ENCODE data around the gene ANKRD26.

ANKRD26 gene

DNA sequence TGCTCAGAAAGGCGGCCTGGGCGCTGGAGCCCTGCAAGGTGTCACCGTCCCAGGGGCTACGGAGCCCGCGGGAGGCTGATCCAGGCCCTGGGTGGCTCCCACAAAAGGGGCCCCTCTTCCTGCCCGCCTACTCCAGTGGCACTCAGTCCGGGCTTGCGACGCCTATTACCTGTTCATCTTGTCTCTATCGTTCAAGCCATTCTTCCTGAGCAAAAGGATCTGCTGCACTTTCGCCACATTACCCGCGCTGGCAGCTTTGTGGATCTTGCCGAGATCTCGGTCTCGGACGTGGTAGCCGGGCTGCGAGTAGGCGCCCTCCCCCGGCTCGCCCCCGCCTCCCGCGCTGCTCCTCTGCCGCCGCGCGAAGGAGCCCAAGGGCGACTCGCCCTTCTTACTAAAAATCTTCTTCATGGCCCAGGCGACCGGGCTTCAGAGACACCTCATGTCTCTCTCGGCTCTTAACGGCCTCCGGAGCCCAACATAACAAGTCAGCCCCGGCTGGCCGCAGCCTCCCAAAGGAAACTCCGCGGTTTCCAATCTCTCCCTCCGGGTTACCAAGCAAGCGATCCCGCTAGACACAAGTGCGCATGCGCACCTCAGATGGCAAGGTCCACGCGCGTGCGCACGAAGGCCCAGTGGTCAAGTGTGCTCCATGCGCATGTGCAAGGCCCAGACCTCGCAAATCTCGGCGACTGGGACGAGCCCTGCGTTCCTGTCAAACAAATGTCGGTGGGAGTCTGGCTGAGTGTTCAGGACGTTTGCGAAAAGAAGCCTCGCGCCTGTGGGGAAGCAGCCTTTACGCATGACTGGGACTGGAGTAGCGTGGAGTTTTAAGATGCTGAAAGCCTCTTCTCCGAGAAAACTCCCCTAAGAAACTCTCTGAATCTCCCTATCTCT, at the start of gene ANKRD26:
Gene ANKRD26, minus strand, starts transcription at position 579 of the 897 bp plus-strand sequence. Its CDS starts 168 bp downstream, at position 411.
- peaks cover 16% of the 10 kb centered on the region for H3K36me3 ChIP-seq (ENCODE audit: insufficient read depth, insufficient read length, low read length)
- no peaks in the 10 kb centered on the region for H3K27me3 ChIP-seq (ENCODE audit: insufficient read depth, insufficient read length)
- peaks cover 3% of the 10 kb centered on the region for H3K4me1 ChIP-seq (ENCODE audit: insufficient read depth, insufficient read length)
- peak within 1 kb of the TSS; percentile 81 for H3K4me3 ChIP-seq (ENCODE audit: insufficient read length, low read depth)
- TF ChIP-seq ZNF274 (IDR thresholded peaks at IDR 0.05; ENCODE audit: low read depth, low read length) (no peak), SUZ12 (IDR thresholded peaks at IDR 0.05; ENCODE audit: extremely low read depth, insufficient read depth, insufficient read length) (no peak), YY1 (IDR thresholded peaks at IDR 0.05; ENCODE audit: insufficient read depth, insufficient read length) (no peak)
- no peaks in the 10 kb centered on the region for H3K9me3 ChIP-seq (ENCODE audit: insufficient read depth, low read length)
- peak; percentile 97 for DNase-seq (ENCODE audit: low read depth, low spot score)
- H3K9ac ChIP-seq (ENCODE audit: insufficient read length, low read depth): peak within 1 kb of the TSS; percentile 88

- Histone ChIP-seq H3K9me3 (ENCODE audit: insufficient read depth, low read length) (no peaks in the 10 kb centered on the region), H3K4me3 (ENCODE audit: insufficient read length, low read depth) (no peak overlapping the region), H3K27me3 (ENCODE audit: insufficient read depth, insufficient read length) (no peaks in the 10 kb centered on the region), H3K9ac (ENCODE audit: insufficient read length, low read depth) (no peak overlapping the region), H3K4me1 (ENCODE audit: insufficient read depth, insufficient read length) (peaks cover 2% of the 10 kb centered on the region), H3K36me3 (ENCODE audit: insufficient read depth, insufficient read length, low read length) (peaks cover 69% of the 10 kb centered on the region)
- DNase-seq (ENCODE audit: low read depth, low spot score): no peak
- TF ChIP-seq ZNF274 (IDR thresholded peaks at IDR 0.05; ENCODE audit: low read depth, low read length) (no peak), YY1 (IDR thresholded peaks at IDR 0.05; ENCODE audit: insufficient read depth, insufficient read length) (no peak), SUZ12 (IDR thresholded peaks at IDR 0.05; ENCODE audit: extremely low read depth, insufficient read depth, insufficient read length) (no peak)
Measured at GRCh38 chr10:27147701-27148100, 47.4 kb upstream of the ANKRD26 start.

GRCh38 chr10:27145937-27146336, 45.6 kb upstream of the ANKRD26 start:
- DNase-seq (ENCODE audit: low read depth, low spot score): peak; percentile 51
- H3K36me3 ChIP-seq (ENCODE audit: insufficient read depth, insufficient read length, low read length): peaks cover 80% of the 10 kb centered on the region
- no peaks in the 10 kb centered on the region for H3K9me3 ChIP-seq (ENCODE audit: insufficient read depth, low read length)
- H3K9ac ChIP-seq (ENCODE audit: insufficient read length, low read depth): no peak overlapping the region
- no peaks in the 10 kb centered on the region for H3K27me3 ChIP-seq (ENCODE audit: insufficient read depth, insufficient read length)
- H3K4me3 ChIP-seq (ENCODE audit: insufficient read length, low read depth): no peak overlapping the region
- H3K4me1 ChIP-seq (ENCODE audit: insufficient read depth, insufficient read length): peaks cover 2% of the 10 kb centered on the region
- TF ChIP-seq YY1 (IDR thresholded peaks at IDR 0.05; ENCODE audit: insufficient read depth, insufficient read length) (no peak), ZNF274 (IDR thresholded peaks at IDR 0.05; ENCODE audit: low read depth, low read length) (no peak), SUZ12 (IDR thresholded peaks at IDR 0.05; ENCODE audit: extremely low read depth, insufficient read depth, insufficient read length) (no peak)

DNA sequence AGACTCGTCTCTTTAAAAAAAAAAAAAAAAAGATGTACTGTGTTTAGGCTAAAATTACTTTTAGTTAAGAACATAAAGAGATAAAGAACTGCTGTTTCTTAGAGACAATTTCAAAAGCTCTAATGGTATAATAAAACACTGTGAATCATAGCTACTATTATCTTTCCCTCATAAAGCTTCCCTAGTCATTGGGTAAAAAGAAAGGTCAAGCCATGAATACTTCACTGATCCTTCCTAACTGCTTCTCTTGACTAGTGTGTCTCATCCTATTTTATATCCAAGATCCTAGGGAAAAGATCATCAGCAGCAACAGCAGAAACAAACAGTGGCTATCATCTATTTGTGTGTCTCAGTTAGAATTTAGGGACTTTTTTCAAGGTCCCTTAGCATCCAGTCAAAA, 43.4 kb upstream of the ANKRD26 start:
- peaks cover 76% of the 10 kb centered on the region for H3K36me3 ChIP-seq (ENCODE audit: insufficient read depth, insufficient read length, low read length)

DNA sequence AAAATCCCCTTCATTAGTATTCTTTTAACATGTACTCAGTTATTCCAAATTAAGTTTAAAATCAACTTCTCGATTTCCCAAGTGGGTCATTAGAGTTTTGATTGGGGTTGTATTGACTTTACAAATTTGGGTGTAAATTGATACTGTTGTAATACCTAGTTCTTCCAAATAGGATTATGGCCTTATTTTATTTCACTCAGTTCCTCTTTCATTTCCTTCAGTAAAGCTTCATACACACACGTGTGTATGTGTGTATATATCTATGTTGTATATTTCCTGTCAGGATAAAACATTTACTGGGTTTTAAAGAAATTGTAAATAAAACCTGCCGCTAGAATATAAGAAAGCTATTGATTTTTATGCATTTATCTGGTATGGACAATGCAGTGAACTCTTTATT, 38.0 kb upstream of the ANKRD26 start:
- no peaks in the 10 kb centered on the region for H3K4me1 ChIP-seq (ENCODE audit: insufficient read depth, insufficient read length)
- no peaks in the 10 kb centered on the region for H3K9me3 ChIP-seq (ENCODE audit: insufficient read depth, low read length)
- H3K36me3 ChIP-seq (ENCODE audit: insufficient read depth, insufficient read length, low read length): peaks cover 78% of the 10 kb centered on the region
- TF ChIP-seq ZNF274 (IDR thresholded peaks at IDR 0.05; ENCODE audit: low read depth, low read length) (no peak), YY1 (IDR thresholded peaks at IDR 0.05; ENCODE audit: insufficient read depth, insufficient read length) (no peak), SUZ12 (IDR thresholded peaks at IDR 0.05; ENCODE audit: extremely low read depth, insufficient read depth, insufficient read length) (no peak)
- no peak overlapping the region for H3K4me3 ChIP-seq (ENCODE audit: insufficient read length, low read depth)
- no peaks in the 10 kb centered on the region for H3K27me3 ChIP-seq (ENCODE audit: insufficient read depth, insufficient read length)
- H3K9ac ChIP-seq (ENCODE audit: insufficient read length, low read depth): no peak overlapping the region
- DNase-seq (ENCODE audit: low read depth, low spot score): no peak

More for the DNA sequence above, 43.4 kb upstream of the ANKRD26 start:
- DNase-seq (ENCODE audit: low read depth, low spot score): no peak
- Histone ChIP-seq H3K9me3 (ENCODE audit: insufficient read depth, low read length) (no peaks in the 10 kb centered on the region), H3K27me3 (ENCODE audit: insufficient read depth, insufficient read length) (no peaks in the 10 kb centered on the region), H3K9ac (ENCODE audit: insufficient read length, low read depth) (no peak overlapping the region), H3K4me1 (ENCODE audit: insufficient read depth, insufficient read length) (peaks cover 2% of the 10 kb centered on the region), H3K4me3 (ENCODE audit: insufficient read length, low read depth) (no peak overlapping the region)
- TF ChIP-seq SUZ12 (IDR thresholded peaks at IDR 0.05; ENCODE audit: extremely low read depth, insufficient read depth, insufficient read length): no peak
- no peak for TF ChIP-seq ZNF274 (IDR thresholded peaks at IDR 0.05; ENCODE audit: low read depth, low read length)
- no peak for TF ChIP-seq YY1 (IDR thresholded peaks at IDR 0.05; ENCODE audit: insufficient read depth, insufficient read length)

GRCh38 chr10:27134371-27134770, 34.1 kb upstream of the ANKRD26 start:
- no peak for TF ChIP-seq SUZ12 (IDR thresholded peaks at IDR 0.05; ENCODE audit: extremely low read depth, insufficient read depth, insufficient read length)
- TF ChIP-seq YY1 (IDR thresholded peaks at IDR 0.05; ENCODE audit: insufficient read depth, insufficient read length): no peak
- TF ChIP-seq ZNF274 (IDR thresholded peaks at IDR 0.05; ENCODE audit: low read depth, low read length): no peak
- DNase-seq (ENCODE audit: low read depth, low spot score): no peak
- H3K9me3 ChIP-seq (ENCODE audit: insufficient read depth, low read length): no peaks in the 10 kb centered on the region
- no peaks in the 10 kb centered on the region for H3K4me1 ChIP-seq (ENCODE audit: insufficient read depth, insufficient read length)
- no peak overlapping the region for H3K4me3 ChIP-seq (ENCODE audit: insufficient read length, low read depth)
- H3K9ac ChIP-seq (ENCODE audit: insufficient read length, low read depth): no peak overlapping the region
- no peaks in the 10 kb centered on the region for H3K27me3 ChIP-seq (ENCODE audit: insufficient read depth, insufficient read length)
- H3K36me3 ChIP-seq (ENCODE audit: insufficient read depth, insufficient read length, low read length): peaks cover 92% of the 10 kb centered on the region

- Histone ChIP-seq H3K4me1 (ENCODE audit: insufficient read depth, insufficient read length) (peaks cover 5% of the 10 kb centered on the region), H3K9me3 (ENCODE audit: insufficient read depth, low read length) (no peaks in the 10 kb centered on the region), H3K9ac (ENCODE audit: insufficient read length, low read depth) (no peak overlapping the region), H3K4me3 (ENCODE audit: insufficient read length, low read depth) (no peak overlapping the region), H3K27me3 (ENCODE audit: insufficient read depth, insufficient read length) (no peaks in the 10 kb centered on the region), H3K36me3 (ENCODE audit: insufficient read depth, insufficient read length, low read length) (peaks cover 59% of the 10 kb centered on the region)
- no peak for DNase-seq (ENCODE audit: low read depth, low spot score)
- no peak for TF ChIP-seq ZNF274 (IDR thresholded peaks at IDR 0.05; ENCODE audit: low read depth, low read length)
- no peak for TF ChIP-seq YY1 (IDR thresholded peaks at IDR 0.05; ENCODE audit: insufficient read depth, insufficient read length)
- no peak for TF ChIP-seq SUZ12 (IDR thresholded peaks at IDR 0.05; ENCODE audit: extremely low read depth, insufficient read depth, insufficient read length)
Measured at GRCh38 chr10:27108165-27108564, 7.9 kb upstream of the ANKRD26 start.

Data from NT2/D1 (cell line).